Measurements from ENCODE around the gene NFATC3.

GRCh38 chr16:68188170-68188569, 103.0 kb downstream of the NFATC3 start:
- no peak for TF ChIP-seq CTCF (IDR thresholded peaks at IDR 0.05; ENCODE audit: low read depth, low read length, missing input control)
- TF ChIP-seq MAX (IDR thresholded peaks at IDR 0.05), result no peak

Data from liver (tissue), 2 donors.